ENCODE results near the gene C19orf44.

DNA sequence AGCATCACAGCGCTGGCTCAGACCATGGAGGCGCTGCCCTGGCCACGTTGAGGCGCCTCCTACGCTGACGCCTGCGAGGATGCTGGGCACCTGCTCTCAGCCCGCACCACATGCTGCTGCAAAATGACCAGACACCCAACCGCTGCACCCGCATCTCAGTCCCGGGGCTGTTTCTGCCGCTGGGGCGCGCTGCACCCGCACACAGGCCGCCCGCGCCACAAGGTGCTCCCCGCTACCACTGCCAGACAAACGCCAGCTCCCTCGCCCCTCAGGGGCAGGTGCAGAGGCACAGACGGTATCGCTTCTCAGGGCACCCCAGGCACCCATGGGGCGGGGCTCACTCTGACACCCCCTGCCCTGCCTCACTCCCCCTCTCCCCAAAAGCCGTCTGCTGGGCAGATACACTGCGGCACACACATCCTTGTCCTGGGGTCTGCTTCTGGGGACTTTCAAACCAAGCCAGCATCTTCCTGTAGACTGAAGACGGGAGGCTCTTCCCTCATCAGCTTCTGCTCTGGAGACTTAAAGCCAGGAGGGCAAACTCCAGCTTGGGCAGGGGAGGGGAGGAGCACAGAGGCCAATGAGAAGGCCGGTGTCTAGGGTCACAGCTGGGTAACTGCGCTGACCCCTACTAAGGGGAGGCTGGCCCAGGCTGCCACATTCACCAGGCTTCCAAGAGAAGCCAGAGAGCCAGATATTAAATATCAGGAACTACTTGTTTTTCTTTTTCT lies 29.7 kb downstream of the C19orf44 start:
- TF ChIP-seq, protein P1, sequence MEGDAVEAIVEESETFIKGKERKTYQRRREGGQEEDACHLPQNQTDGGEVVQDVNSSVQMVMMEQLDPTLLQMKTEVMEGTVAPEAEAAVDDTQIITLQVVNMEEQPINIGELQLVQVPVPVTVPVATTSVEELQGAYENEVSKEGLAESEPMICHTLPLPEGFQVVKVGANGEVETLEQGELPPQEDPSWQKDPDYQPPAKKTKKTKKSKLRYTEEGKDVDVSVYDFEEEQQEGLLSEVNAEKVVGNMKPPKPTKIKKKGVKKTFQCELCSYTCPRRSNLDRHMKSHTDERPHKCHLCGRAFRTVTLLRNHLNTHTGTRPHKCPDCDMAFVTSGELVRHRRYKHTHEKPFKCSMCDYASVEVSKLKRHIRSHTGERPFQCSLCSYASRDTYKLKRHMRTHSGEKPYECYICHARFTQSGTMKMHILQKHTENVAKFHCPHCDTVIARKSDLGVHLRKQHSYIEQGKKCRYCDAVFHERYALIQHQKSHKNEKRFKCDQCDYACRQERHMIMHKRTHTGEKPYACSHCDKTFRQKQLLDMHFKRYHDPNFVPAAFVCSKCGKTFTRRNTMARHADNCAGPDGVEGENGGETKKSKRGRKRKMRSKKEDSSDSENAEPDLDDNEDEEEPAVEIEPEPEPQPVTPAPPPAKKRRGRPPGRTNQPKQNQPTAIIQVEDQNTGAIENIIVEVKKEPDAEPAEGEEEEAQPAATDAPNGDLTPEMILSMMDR (IDR thresholded peaks at IDR 0.05; ENCODE audit: low read depth, low read length): no peak
- no peak for TF ChIP-seq EZH2phosphoT487 (IDR thresholded peaks at IDR 0.05; ENCODE audit: low read depth)

Measured in OCI-LY3 (cell line).